ENCODE data around the gene A2ML1. TPM values are rescaled to one million over a fixed set of nuclear protein-coding genes. Genes with fewer than 3 reads are reported as not detected.
"Not testable (repeated sequence)": the region's sequence is repeated elsewhere in the genome, so short reads cannot be mapped to it uniquely, and the experiment has no call there.

The A2ML1 gene
- total RNA-seq, 1 donor from 2014 or later, result 3.8 TPM

GRCh38 chr12:8817856-8818255 is 4.6 kb upstream of the A2ML1 start:
- H3K36me3 Mint-ChIP-seq, result peaks cover 5% of the 10 kb centered on the region
- peak overlapping the region; percentile 71 for H3K27ac Mint-ChIP-seq
- TF ChIP-seq CTCF (conservative IDR thresholded peaks at IDR 0.05), result no peak
- H3K27me3 Mint-ChIP-seq, result no peaks in the 10 kb centered on the region
- DNase-seq (ENCODE audit: extremely low spot score, unreplicated experiment), result no peak
- H3K4me1 Mint-ChIP-seq (ENCODE audit: unreplicated experiment), result no peaks in the 10 kb centered on the region
- peak overlapping the region; percentile 9 for H3K4me3 Mint-ChIP-seq
- H3K9me3 Mint-ChIP-seq, result peaks cover 7% of the 10 kb centered on the region

GRCh38 chr12:8818526-8818925 is 3.9 kb upstream of the A2ML1 start:
- DNase-seq (ENCODE audit: extremely low spot score, unreplicated experiment), result no peak
- H3K36me3 Mint-ChIP-seq, result peaks cover 5% of the 10 kb centered on the region
- H3K27me3 Mint-ChIP-seq, result no peaks in the 10 kb centered on the region
- H3K9me3 Mint-ChIP-seq, result peaks cover 7% of the 10 kb centered on the region
- peak overlapping the region; percentile 93 for H3K27ac Mint-ChIP-seq
- no peak overlapping the region for H3K4me3 Mint-ChIP-seq
- no peaks in the 10 kb centered on the region for H3K4me1 Mint-ChIP-seq (ENCODE audit: unreplicated experiment)
- no peak for TF ChIP-seq CTCF (conservative IDR thresholded peaks at IDR 0.05)

- H3K4me3 Mint-ChIP-seq, result peak overlapping the region; percentile 62
- H3K36me3 Mint-ChIP-seq, result peaks cover 5% of the 10 kb centered on the region
- peaks cover 7% of the 10 kb centered on the region for H3K9me3 Mint-ChIP-seq
These were observed 2.8 kb upstream of the A2ML1 start for GRCh38 chr12:8819666-8819980.

GRCh38 chr12:8820676-8821407 is 1.6 kb upstream of the A2ML1 start:
- not testable (repeated sequence) for H3K9me3 Mint-ChIP-seq; H3K36me3 Mint-ChIP-seq; H3K4me1 Mint-ChIP-seq (ENCODE audit: unreplicated experiment); H3K27me3 Mint-ChIP-seq; DNase-seq (ENCODE audit: extremely low spot score, unreplicated experiment)
- H3K4me3 Mint-ChIP-seq, result peak overlapping the region; percentile 59
- H3K27ac Mint-ChIP-seq, result peak overlapping the region; percentile 93

More at GRCh38 chr12:8819666-8819980, 2.8 kb upstream of the A2ML1 start:
- Mint-ChIP-seq H3K4me1 (ENCODE audit: unreplicated experiment) (no peaks in the 10 kb centered on the region), H3K27ac (peak overlapping the region; percentile 93), H3K27me3 (no peaks in the 10 kb centered on the region)
- no peak for TF ChIP-seq CTCF (conservative IDR thresholded peaks at IDR 0.05)
- DNase-seq (ENCODE audit: extremely low spot score, unreplicated experiment), result no peak

GRCh38 chr12:8821591-8821990 is 830 bp upstream of the A2ML1 start:
- H3K4me1 Mint-ChIP-seq (ENCODE audit: unreplicated experiment), result no peaks in the 10 kb centered on the region

More at GRCh38 chr12:8821591-8821990, 830 bp upstream of the A2ML1 start:
- DNase-seq (ENCODE audit: extremely low spot score, unreplicated experiment), result no peak
- Mint-ChIP-seq H3K36me3 (peaks cover 3% of the 10 kb centered on the region), H3K9me3 (peaks cover 7% of the 10 kb centered on the region), H3K4me3 (no peak overlapping the region), H3K27ac (peak overlapping the region; percentile 93), H3K27me3 (no peaks in the 10 kb centered on the region)
- TF ChIP-seq CTCF (conservative IDR thresholded peaks at IDR 0.05), result no peak

Data from type B pancreatic cell (in vitro differentiated cells).